DOHH2 (cell line): Measurements from ENCODE around the gene CDX1.

Source experiments
- EZH2phosphoT487 ChIP-seq: fragments of 200-600 bp; sonication (generic); IDR thresholded peaks from 2 replicates; pipeline ENCODE4 v1.6.1; 2017; ENCODE audit warnings: borderline replicate concordance, mild to moderate bottlenecking, antibody characterized with exemption, low read length, moderate library complexity, mixed read lengths
- TF ChIP-seq, protein P1 (sequence below): fragments of 200-600 bp; sonication (generic); IDR thresholded peaks from one replicate; pipeline ENCODE4 v1.5.1; 2014; ENCODE audit warnings: antibody characterized with exemption, mild to moderate bottlenecking, low read depth, low read length; ENCODE audit not compliant: poor library complexity, severe bottlenecking

DNA sequence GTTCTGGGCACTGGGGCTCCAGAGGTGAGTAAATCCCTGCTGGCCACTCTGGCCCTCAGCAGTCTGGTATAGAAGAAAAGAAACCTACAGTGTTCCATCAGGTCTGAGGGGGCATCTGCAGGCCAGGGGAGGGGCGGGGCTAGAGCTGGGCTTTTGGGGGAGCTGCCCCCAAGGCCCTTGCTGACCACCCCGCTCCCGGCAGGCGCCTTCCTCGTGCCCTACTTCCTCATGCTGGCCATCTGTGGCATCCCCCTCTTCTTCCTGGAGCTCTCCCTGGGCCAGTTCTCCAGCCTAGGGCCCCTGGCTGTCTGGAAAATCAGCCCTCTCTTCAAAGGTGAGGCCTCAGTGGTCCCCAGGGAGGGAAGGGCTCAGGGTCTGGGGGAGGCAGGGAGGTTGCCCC, 29.9 kb downstream of the CDX1 start:
- TF ChIP-seq, protein P1, sequence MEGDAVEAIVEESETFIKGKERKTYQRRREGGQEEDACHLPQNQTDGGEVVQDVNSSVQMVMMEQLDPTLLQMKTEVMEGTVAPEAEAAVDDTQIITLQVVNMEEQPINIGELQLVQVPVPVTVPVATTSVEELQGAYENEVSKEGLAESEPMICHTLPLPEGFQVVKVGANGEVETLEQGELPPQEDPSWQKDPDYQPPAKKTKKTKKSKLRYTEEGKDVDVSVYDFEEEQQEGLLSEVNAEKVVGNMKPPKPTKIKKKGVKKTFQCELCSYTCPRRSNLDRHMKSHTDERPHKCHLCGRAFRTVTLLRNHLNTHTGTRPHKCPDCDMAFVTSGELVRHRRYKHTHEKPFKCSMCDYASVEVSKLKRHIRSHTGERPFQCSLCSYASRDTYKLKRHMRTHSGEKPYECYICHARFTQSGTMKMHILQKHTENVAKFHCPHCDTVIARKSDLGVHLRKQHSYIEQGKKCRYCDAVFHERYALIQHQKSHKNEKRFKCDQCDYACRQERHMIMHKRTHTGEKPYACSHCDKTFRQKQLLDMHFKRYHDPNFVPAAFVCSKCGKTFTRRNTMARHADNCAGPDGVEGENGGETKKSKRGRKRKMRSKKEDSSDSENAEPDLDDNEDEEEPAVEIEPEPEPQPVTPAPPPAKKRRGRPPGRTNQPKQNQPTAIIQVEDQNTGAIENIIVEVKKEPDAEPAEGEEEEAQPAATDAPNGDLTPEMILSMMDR, result no peak
- TF ChIP-seq EZH2phosphoT487, result no peak
